Stimulated activated CD8-positive, alpha-beta memory T cell treated with anti-CD3 and anti-CD28 coated beads, Interleukin-4, amount 100 ng/mL, for 4 hours (primary cell): Measurements from ENCODE around the gene ZAP70.
A peak's percentile ranks its signal among the peaks of the same experiment; 100 is the strongest.

Experiments used
- DNase-seq, 2 donors: peaks; one replicate each; pipeline ENCODE4 v3.0.0-alpha.2; 2020; ENCODE audit warnings: low read depth in 2 of 2, low spot score in 1 of 2

ZAP70 gene

DNA sequence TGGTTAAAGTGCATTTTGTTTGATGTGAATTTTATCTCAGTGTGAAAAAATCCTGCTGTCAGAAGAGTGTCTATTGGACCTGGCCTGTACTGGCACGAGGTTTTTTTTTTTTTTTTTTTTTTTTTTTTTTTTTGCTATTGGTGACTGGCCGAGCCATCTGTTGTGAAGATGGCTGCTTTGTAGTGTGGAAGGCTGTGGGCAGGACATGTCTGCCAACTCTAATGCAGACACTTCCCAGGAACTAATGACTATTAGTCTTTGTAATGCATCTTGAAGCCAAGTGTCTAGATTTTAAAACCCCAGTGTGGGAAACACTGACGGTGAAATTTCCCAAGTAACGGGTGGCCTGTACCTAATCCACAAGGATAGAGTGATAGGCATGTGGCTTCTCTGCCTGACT lies 34.3 kb downstream of the ZAP70 start:
- DNase-seq = no peak

DNA sequence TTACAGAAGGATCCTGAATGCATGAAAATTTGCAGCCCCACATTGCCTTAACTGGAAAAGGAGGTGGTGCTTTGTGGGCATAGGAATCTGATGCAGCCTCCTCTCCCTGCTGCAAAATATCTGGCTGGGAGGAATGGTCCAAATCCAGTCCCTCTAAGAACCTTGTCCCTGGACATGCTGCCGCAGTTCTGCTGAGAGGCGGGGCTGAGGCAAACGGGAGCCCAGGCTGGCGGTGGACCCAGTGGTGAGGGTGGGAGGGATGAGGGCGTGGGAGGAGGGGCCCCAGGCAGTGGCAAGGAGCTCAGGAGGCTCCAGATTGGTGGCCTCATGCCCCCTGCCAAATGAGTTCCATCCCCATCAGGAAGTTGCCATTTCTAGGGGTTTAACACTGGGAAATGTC lies 36.2 kb downstream of the ZAP70 start:
- no peak for DNase-seq

DNA sequence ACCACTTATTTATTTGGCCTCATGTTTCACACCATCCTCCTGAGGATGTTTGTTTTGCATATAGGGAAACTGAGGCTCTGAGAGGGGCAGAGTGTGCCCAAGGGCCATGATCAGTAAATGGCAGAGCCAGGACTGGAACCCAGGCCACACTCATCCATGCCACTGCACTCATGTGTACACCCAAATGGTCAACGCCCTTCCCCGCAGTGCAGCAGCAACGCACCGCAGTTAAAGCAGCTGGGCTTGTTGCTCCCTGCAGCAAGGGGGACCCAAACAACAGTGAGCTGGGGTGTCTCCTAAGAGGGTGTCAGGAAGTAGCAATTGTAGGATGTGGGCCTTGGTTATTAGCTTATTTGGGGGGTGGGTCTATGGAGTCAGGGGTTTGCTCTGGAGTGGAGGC lies 36.6 kb downstream of the ZAP70 start:
- DNase-seq = no peak

DNA sequence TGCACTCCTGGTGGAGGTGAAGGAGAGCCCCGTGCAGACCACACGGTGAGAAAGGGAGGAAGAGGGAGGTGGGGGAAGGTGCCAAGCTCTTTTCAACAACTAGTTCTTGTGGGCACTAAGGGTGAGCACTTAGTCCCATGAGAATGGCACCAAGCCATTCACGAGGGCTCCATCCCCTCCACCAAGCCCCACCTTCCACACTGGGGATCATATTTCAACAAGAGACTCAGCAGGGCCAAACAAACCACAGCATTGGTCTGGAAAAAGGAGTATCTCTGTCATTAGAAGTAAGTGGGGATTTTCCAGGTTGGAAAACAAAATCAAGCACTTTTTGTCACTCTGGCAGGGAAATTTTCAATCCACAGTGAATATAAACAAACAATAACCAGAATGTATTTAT lies 38.4 kb downstream of the ZAP70 start:
- no peak for DNase-seq

DNA sequence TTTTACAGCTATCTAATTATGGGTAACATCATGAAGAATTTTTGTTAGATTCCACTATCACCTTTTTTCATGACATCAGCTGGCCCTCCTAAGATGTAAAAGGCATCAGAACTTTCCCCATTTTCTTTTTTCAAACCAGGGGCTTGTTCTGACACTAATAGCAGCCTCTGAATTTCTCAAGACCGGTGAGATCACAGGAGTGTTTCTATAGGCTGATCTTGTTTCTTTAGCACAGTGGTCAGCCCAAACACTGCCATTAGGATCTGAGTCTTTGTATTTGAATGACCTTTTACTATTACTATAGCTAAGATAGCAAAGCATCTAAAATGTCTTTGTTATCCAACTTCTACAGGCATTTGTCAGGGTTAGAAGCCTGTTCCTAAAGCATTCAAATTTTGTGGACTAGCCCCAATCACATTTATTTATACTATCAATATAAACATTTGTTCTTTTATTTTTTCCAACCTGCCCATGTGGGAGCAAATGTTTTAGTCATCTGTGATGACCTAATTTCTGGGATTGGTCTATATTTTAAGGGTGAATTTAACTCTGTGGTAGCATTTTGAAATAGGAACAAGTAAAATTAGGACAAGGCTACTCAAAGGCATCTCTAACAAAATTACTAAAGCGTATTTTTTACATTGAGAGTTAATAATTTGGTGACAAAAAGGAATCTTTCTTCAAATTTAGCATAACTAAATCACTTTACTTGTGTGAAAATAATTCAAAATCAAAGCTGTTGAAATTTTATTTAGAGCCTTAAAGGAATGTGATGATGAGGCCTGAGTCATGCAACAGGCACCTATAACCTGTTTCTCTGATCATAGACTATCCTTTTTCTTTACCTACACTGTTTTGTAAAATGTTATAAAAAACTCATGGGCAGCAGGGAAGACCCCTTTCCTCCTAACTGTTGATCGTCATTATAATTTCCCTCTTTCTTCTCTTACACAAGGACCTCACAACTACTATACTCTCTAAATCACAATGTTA lies 39.3 kb downstream of the ZAP70 start:
- DNase-seq = no peak

DNA sequence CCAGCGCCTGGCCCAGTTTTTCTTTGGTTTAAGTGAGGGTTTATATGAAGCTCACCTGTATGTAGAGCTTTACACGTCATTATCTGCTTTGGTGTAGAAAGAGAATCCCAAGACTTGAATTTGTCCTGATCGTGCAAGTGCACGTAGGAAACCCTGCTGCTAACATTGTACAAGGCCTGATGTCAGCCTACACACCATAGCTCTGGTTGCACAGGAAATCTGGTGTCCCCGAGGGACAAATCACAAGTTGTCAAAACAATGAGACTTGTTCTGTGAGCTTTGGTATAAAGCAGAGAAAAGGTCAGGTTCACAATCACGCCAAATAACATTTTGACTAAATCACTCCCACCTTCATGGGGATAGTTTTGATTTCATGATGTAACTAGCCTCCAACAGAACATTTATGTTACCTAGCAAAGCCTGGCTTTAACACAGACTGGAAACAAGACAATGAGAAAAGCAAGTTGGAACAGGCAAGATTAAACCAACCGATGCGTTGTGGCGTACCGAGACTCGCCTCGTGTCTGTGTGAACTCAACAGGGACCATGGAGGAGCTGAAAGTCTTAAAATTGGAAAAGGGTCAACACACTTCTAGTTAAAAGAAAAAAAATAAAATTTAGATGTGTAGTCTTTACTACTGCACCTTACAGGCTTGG lies 41.4 kb downstream of the ZAP70 start:
- no peak for DNase-seq

DNA sequence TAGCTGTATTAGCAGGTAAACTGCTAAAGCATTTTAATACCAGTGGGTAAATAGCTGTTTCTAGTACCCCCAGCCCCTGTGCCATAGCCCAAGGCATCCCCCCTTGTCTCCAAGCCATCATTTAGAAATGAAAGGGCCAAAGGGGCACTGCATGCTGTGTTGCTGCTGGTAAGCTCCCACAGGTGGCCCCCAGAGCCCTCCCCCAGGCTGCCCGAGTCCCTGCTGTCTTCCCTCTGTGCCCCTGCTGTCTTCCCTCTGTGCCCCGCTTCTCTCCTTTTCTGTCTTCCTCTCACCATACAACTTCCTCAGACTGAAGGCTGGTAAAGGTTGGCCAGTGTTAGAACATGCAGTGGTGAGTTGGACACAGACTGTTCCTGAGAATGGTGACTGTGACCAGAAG lies 42.1 kb downstream of the ZAP70 start:
- DNase-seq = no peak

DNA sequence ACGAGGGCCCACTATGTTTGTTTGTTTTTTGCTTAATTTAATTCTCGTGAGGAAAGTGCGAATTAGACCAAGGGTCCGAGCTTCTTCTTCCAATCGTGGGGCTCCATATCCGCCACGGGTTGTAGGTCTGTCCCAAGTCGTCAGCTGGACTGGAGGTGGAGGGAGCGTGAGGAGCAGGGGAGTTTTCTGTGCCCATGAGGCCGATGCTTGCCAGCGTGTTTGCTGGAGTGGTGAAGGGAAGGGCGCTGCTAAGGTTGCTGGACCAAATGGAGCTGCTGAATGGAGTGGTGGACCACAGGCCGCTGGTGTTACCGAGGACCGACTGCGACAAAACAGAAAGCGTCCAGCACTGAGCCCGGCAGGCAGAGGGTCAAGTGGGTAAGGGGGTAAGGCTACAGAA lies 43.7 kb downstream of the ZAP70 start:
- no peak for DNase-seq

DNA sequence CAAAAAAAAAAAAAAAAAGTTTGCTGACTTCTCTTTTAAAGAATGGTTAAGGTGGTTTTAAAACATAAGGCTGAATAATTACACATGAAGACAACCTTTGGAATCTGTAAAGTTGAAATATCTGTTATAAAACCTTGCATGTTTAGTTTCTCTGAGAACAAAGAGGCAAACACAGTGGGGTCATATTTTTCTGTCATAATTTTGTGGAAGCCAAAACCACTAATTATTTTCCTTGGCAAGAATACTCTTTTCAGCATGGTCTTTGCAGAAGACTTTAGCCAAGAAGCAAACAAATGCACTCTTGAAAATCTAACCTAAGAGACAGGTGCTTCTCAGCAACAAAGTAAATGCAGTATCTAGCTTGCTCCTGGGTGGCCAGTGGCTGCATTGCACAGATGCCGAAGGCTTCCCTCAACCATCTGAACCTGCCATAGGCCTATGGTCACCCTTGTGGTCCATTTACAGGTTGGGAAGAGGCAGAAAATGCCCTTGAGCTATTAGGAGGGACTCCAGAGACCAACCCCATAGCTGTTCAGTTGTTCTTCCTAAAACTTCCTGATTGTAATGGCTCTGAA lies 44.8 kb downstream of the ZAP70 start:
- DNase-seq = no peak

DNA sequence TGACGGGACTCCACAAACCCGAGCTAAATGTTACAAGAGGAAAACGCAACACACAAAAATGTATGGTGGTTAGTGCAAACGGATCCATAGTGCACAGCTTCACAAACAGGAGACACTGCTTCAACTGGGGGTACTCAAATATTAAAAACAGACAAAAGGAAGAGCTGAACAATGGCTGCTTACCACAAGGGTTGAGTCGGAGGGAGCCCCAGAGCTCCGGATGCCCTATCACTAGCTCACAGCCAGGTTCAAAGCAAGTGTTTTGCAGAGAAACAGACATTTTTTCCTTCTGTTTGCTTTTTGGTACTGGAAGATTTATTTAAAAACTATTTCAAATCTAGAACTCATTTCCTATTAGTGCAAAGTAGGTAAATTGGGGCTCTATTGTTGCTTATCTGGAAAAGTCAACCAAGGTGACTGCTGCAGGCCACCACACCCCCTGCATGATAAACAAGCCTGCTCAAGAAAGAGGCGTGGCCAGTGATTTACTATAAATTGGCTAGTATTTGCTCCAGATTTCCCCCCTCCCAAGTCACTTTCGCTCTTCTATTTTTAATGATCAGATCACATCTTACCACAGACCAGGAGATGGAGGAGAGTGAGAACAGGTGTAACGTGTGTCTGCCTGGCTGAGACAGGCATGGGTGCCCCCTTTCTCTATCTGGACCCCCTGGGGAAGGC lies 46.5 kb downstream of the ZAP70 start:
- no peak for DNase-seq

DNA sequence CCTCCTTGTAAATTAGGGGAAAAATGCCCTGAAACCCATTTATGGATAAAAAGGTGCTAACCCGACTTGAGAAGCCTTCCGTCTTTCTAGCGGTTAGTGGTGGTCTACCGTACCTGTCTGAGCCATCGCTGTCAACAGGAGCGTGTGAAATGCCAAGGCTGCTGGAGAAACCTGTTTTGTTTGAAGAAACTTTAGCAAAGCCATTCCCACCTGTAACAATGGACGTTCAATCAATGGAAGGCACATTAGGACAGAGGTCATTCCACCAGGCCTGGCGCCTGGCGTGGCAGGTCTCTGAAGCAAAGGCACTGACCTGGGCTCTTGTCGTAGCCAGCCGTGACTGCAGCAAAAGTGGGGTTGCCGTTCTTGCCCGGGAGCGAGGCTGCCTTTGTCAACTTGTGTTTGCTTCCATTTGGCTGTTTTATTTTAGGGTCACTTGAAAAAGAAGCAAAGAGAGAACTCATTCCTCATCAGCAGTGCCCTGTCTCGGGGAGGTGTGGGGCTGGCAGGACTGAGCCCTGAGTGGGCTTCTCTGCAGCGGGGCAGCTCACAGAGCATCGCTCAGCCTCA lies 47.2 kb downstream of the ZAP70 start:
- DNase-seq = no peak

DNA sequence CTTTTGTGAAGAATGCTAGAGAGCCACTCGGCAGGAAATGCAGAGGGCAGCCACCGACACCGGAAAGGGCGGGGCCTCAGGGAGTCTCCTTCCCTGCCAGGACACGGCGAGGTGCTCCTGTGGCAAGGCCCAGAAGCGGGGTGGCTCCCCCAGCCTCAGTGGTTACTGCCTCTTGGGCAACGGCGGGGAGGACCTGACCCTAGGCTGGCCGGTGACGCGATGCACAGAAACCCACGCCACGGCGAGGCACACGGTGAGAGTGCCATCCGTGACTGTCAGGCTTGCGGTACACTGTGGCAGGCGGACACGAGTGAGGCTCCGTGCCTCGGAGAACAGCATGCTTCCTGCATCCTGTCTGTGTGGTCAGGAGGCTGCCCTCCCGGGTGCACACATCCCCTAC lies 47.8 kb downstream of the ZAP70 start:
- DNase-seq = peak in 1 of 2 donors; percentile 36

DNA sequence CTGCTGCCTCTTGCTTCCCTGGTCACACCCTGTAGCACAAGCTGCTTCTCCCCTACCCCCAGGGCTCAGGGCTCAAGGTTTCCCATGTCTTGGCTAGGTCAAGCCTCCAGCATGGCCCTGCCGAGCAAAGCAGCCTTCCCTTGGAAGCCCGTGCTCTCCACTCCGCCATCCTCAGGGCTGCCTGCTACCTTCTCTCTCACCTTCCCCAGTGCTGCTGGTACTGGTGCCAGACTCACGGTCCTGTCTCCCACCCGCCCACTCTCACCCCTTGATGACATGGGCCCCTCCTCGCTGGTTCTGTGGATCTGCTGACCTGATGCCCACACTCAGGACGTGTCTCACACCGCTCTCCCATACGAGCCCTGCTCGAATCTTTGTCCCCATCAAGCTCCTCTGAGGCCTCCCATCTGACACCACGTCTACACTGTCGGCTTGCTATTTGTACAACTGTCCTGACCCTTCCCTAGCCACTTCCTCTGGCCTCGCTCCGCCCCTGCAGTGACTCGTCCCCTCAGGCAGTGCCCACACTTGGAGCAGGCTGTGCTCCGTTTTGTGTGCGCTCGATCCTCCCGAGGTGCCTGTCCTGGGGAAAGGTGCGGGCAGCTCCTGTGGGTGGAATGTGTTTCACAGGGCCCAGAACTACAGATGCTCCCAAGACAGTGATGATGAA lies 49.9 kb downstream of the ZAP70 start:
- no peak for DNase-seq

DNA sequence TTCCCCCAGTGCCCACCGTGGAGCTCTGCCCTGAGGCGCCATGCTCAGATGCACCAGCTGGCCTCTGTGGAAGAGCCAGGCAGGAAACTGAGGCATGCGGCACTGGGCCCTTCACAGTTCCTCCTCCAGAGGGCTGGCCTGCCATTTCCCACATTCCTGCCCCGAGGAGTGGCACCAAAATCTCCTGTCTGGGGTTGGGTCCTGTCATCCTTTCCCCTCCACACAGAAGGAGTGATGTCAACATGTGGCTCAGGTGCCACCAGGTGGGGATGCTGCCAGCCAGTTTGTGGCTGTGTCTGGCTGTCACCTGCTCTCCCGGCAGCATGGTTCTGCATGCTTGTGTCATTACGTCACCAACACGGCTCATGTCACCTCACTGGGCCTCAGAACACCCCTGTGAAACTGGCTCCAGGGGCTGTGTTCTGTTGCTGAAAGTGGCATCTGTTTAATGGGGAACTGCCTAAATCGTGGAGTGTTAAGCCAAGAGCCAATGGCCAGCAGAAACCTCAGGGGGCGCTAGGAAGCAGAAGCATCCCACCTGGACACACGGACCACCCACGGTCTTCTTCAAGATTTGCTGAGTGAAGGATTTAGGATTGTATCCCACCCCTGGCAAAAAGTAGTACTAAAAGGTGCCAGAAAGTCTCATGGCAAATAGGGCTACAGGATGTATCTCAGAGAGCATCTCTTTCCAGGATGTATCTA lies 51.3 kb downstream of the ZAP70 start:
- no peak for DNase-seq

DNA sequence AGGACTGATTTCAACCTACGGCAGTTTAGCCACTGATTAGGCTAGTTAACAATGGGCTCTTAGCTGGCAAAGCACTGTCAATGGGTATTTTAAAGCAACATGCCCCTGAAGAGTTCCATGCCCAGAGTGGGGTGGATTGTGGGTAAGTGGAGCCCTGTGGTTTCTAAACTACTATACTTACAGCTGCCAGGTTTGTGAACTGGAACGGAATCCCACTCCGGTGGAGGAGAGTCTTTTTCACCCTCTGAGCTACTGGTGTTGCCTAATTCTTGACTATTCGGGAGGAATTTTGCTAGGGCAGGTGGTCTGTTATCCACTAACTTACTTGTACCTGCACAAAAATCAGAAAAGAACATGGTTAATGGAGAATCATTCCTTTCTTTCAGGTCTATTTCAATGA lies 52.6 kb downstream of the ZAP70 start:
- no peak for DNase-seq

DNA sequence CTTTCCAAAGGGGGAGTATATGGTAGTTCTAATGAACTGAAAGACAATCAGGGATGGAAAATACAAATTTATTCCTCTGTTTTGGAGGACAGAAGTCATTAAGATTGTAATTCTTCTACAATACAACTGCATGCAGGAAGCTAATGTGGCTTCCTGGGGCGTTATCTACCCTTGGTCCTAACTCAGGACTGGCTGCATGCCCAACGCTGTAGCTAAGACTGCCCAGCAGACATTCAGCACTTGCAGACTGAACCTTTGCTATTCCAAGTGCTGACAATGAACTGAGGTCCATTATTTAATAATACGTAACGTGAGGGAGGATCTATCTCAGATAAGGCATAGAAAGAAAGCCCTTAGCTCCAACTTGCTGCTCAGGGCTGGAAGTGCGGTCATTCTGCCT lies 53.2 kb downstream of the ZAP70 start:
- no peak for DNase-seq

DNA sequence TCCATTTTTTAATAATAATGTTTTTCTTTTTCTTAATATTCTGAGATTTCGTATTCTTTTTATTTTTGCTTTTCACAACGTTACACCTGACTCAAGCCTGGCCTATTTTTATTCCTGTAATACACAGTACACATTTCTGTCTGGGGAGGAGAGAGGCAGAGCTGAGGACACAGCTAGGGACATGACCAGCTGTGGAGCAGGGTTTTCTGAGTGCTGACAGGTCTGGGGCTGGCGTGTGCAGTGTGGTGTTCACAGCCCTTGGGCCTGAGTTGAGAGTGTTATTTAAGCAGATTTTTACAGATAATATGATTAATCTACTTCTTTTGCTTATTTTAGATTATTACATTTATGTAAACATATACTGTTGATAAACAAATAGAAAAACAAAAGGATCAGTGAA lies 55.9 kb downstream of the ZAP70 start:
- no peak for DNase-seq

DNA sequence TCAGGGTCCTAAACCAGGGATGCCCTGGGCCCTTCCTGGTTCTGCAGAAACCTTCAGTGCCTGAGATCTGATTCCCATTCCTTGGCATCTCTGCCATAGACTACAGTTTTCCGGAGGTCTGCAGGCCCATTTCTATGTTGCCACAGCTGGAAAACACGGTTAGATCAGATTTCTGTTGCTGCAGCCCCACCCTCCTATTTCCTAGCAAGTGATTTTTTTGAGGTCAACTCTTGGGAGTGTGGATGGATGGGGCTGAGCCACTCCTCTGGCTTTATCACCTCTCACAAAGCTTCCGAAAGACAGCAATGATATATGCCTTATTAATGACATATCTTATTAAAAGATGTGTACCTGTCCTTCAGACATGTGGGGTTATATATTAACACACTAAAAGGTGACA lies 56.3 kb downstream of the ZAP70 start:
- DNase-seq = no peak

DNA sequence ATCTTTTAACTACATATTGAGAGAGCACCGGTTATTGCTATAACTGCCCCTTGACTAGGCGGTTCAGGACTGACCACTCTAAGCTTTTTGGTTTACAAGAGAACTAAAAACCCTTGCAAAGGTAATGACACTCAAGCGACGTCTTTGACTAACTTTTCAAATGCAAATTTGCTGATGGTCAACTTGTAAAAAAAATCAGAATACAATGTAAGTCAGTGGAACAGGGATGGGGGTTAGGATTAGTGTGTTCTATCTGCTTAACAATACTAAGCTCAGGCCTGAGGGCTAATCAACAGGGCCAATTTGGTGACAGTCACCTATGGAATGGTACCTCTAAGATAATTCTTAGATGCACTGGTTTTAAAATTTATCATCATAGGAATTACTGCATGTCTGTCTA lies 57.1 kb downstream of the ZAP70 start:
- DNase-seq = no peak

DNA sequence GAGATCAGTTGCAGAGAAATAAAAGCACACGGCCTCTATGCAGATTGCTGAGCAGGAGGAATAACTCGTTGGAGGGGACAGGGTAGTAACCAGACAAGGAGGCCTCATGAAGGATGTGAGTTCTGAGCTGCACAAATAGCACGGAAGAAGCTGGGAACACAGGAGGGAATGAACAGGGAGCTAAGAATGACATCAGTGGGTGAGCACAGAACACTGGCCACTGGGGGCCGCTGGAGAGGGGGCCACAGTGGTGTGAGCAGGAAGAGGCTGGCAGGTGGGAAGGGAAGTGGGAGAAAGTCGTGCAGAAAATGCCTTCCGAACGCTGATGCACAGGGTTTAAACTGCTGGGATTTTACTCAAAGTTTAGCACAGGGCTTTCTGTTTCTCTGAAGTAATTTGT lies 61.0 kb downstream of the ZAP70 start:
- no peak for DNase-seq
